ENCODE results near the gene NCOA5.

The NCOA5 gene

GRCh38 chr20:46044896-46045295 lies 44.9 kb downstream of the NCOA5 start:
- WGBS (ENCODE audit: insufficient coverage) = 87% methylated on average over 6 of the region's 6 CpGs
- no peak for DNase-seq
- POLR2A ChIA-PET = no interaction called here

GRCh38 chr20:46043556-46043955 lies 46.2 kb downstream of the NCOA5 start:
- no peak overlapping the region for H3K4me3 ChIP-seq (ENCODE audit: control insufficient read depth in 1 of 7, extremely low read depth in 1 of 7, insufficient read depth in 4 of 7, low read depth in 2 of 7, low read length in 6 of 7)
- H3K9me3 ChIP-seq (ENCODE audit: control extremely low read depth in 1 of 5, control insufficient read depth in 4 of 5, insufficient read depth in 2 of 5, low read depth in 1 of 5, low read length in 4 of 5) = no peaks in the 10 kb centered on the region
- H3K36me3 ChIP-seq (ENCODE audit: control insufficient read depth in 4 of 4, insufficient read depth in 4 of 4, low read length in 3 of 4) = no peaks in the 10 kb centered on the region
- 67% methylated on average over 1 of the region's 7 CpGs for WGBS (ENCODE audit: insufficient coverage)
- CTCF ChIA-PET = interaction anchor here (0.8 to 2.0 kb wide), 3 partner anchors 11 to 132 kb away, joined by 3 to 5 read pairs (median 3); no protein-coding TSS in a partner anchor
- no peaks in the 10 kb centered on the region for H3K4me1 ChIP-seq (ENCODE audit: control extremely low read depth in 1 of 4, control insufficient read depth in 4 of 4, insufficient read depth in 4 of 4, low read length in 3 of 4)
- POLR2A ChIA-PET = no interaction called here
- DNase-seq = no peak
- peaks cover 0 to 32% (median 4%) of the 10 kb centered on the region in 5 experiments for H3K27me3 ChIP-seq (replicated peaks in 2 of 5; ENCODE audit: control insufficient read depth in 4 of 5, insufficient read depth in 5 of 5, low read length in 4 of 5)
- no peak overlapping the region for H3K27ac ChIP-seq (ENCODE audit: insufficient read depth in 1 of 2, low read depth in 1 of 2, low read length in 2 of 2, poor library complexity in 1 of 2, severe bottlenecking in 2 of 2)

More at GRCh38 chr20:46044896-46045295, 44.9 kb downstream of the NCOA5 start:
- CTCF ChIA-PET = interaction anchor here (2.0 kb wide), 1 partner anchor 12 kb away, joined by 5 read pairs; no protein-coding TSS in a partner anchor
- Histone ChIP-seq H3K4me3 (ENCODE audit: control insufficient read depth in 1 of 7, extremely low read depth in 1 of 7, insufficient read depth in 4 of 7, low read depth in 2 of 7, low read length in 6 of 7) (no peak overlapping the region), H3K9me3 (ENCODE audit: control extremely low read depth in 1 of 5, control insufficient read depth in 4 of 5, insufficient read depth in 2 of 5, low read depth in 1 of 5, low read length in 4 of 5) (no peaks in the 10 kb centered on the region), H3K36me3 (ENCODE audit: control insufficient read depth in 4 of 4, insufficient read depth in 4 of 4, low read length in 3 of 4) (no peaks in the 10 kb centered on the region), H3K27me3 (replicated peaks in 2 of 5; ENCODE audit: control insufficient read depth in 4 of 5, insufficient read depth in 5 of 5, low read length in 4 of 5) (peaks cover 0 to 32% (median 5%) of the 10 kb centered on the region in 5 experiments), H3K4me1 (ENCODE audit: control extremely low read depth in 1 of 4, control insufficient read depth in 4 of 4, insufficient read depth in 4 of 4, low read length in 3 of 4) (no peaks in the 10 kb centered on the region), H3K27ac (ENCODE audit: insufficient read depth in 1 of 2, low read depth in 1 of 2, low read length in 2 of 2, poor library complexity in 1 of 2, severe bottlenecking in 2 of 2) (no peak overlapping the region)

GRCh38 chr20:46040902-46041535 lies 48.7 kb downstream of the NCOA5 start:
- Histone ChIP-seq H3K27me3 (replicated peaks in 2 of 5; ENCODE audit: control insufficient read depth in 4 of 5, insufficient read depth in 5 of 5, low read length in 4 of 5) (peaks cover 0 to 43% (median 6%) of the 10 kb centered on the region in 5 experiments), H3K4me1 (ENCODE audit: control extremely low read depth in 1 of 4, control insufficient read depth in 4 of 4, insufficient read depth in 4 of 4, low read length in 3 of 4) (no peaks in the 10 kb centered on the region), H3K4me3 (ENCODE audit: control insufficient read depth in 1 of 7, extremely low read depth in 1 of 7, insufficient read depth in 4 of 7, low read depth in 2 of 7, low read length in 6 of 7) (no peak overlapping the region), H3K27ac (ENCODE audit: insufficient read depth in 1 of 2, low read depth in 1 of 2, low read length in 2 of 2, poor library complexity in 1 of 2, severe bottlenecking in 2 of 2) (no peak overlapping the region), H3K36me3 (ENCODE audit: control insufficient read depth in 4 of 4, insufficient read depth in 4 of 4, low read length in 3 of 4) (no peaks in the 10 kb centered on the region), H3K9me3 (ENCODE audit: control extremely low read depth in 1 of 5, control insufficient read depth in 4 of 5, insufficient read depth in 2 of 5, low read depth in 1 of 5, low read length in 4 of 5) (no peaks in the 10 kb centered on the region)
- WGBS (ENCODE audit: insufficient coverage) = 29% methylated on average over 18 of the region's 18 CpGs
- CTCF ChIA-PET = no interaction called here
- peak; percentile 42 to 69 (median 68) for DNase-seq
- POLR2A ChIA-PET = no interaction called here

- no peaks in the 10 kb centered on the region for H3K4me1 ChIP-seq (ENCODE audit: control extremely low read depth in 1 of 4, control insufficient read depth in 4 of 4, insufficient read depth in 4 of 4, low read length in 3 of 4)
- no peaks in the 10 kb centered on the region for H3K9me3 ChIP-seq (ENCODE audit: control extremely low read depth in 1 of 5, control insufficient read depth in 4 of 5, insufficient read depth in 2 of 5, low read depth in 1 of 5, low read length in 4 of 5)
- no peak overlapping the region for H3K27ac ChIP-seq (ENCODE audit: insufficient read depth in 1 of 2, low read depth in 1 of 2, low read length in 2 of 2, poor library complexity in 1 of 2, severe bottlenecking in 2 of 2)
- 82% methylated on average over 5 of the region's 5 CpGs for WGBS (ENCODE audit: insufficient coverage)
- ChIA-PET POLR2A (no interaction called here), CTCF (interaction anchor here (1.0 kb wide), 1 partner anchor 13 kb away, joined by 3 read pairs; no protein-coding TSS in a partner anchor)
- no peaks in the 10 kb centered on the region for H3K36me3 ChIP-seq (ENCODE audit: control insufficient read depth in 4 of 4, insufficient read depth in 4 of 4, low read length in 3 of 4)
- no peak for DNase-seq
- peaks cover 9 to 60% (median 20%) of the 10 kb centered on the region in 5 experiments for H3K27me3 ChIP-seq (replicated peaks in 2 of 5; ENCODE audit: control insufficient read depth in 4 of 5, insufficient read depth in 5 of 5, low read length in 4 of 5)
- H3K4me3 ChIP-seq (ENCODE audit: control insufficient read depth in 1 of 7, extremely low read depth in 1 of 7, insufficient read depth in 4 of 7, low read depth in 2 of 7, low read length in 6 of 7) = no peak overlapping the region
These were observed 52.7 kb downstream of the NCOA5 start for GRCh38 chr20:46037036-46037435.

GRCh38 chr20:46036370-46036769 lies 53.4 kb downstream of the NCOA5 start:
- ChIA-PET CTCF (interaction anchor here (1.1 kb wide), 1 partner anchor 9 kb away, joined by 3 read pairs; no protein-coding TSS in a partner anchor), POLR2A (no interaction called here)
- peaks cover 9 to 66% (median 25%) of the 10 kb centered on the region in 5 experiments for H3K27me3 ChIP-seq (replicated peaks in 2 of 5; ENCODE audit: control insufficient read depth in 4 of 5, insufficient read depth in 5 of 5, low read length in 4 of 5)
- DNase-seq = no peak
- H3K4me1 ChIP-seq (ENCODE audit: control extremely low read depth in 1 of 4, control insufficient read depth in 4 of 4, insufficient read depth in 4 of 4, low read length in 3 of 4) = peaks cover 0 to 6% (median 3%) of the 10 kb centered on the region in 4 experiments
- no peaks in the 10 kb centered on the region for H3K9me3 ChIP-seq (ENCODE audit: control extremely low read depth in 1 of 5, control insufficient read depth in 4 of 5, insufficient read depth in 2 of 5, low read depth in 1 of 5, low read length in 4 of 5)
- no peaks in the 10 kb centered on the region for H3K36me3 ChIP-seq (ENCODE audit: control insufficient read depth in 4 of 4, insufficient read depth in 4 of 4, low read length in 3 of 4)
- no peak overlapping the region for H3K27ac ChIP-seq (ENCODE audit: insufficient read depth in 1 of 2, low read depth in 1 of 2, low read length in 2 of 2, poor library complexity in 1 of 2, severe bottlenecking in 2 of 2)
- WGBS (ENCODE audit: insufficient coverage) = 91% methylated on average over 8 of the region's 8 CpGs
- no peak overlapping the region for H3K4me3 ChIP-seq (ENCODE audit: control insufficient read depth in 1 of 7, extremely low read depth in 1 of 7, insufficient read depth in 4 of 7, low read depth in 2 of 7, low read length in 6 of 7)

GRCh38 chr20:46035713-46036112 lies 54.0 kb downstream of the NCOA5 start:
- H3K4me1 ChIP-seq (ENCODE audit: control extremely low read depth in 1 of 4, control insufficient read depth in 4 of 4, insufficient read depth in 4 of 4, low read length in 3 of 4) = peaks cover 0 to 7% (median 3%) of the 10 kb centered on the region in 4 experiments
- H3K27ac ChIP-seq (ENCODE audit: insufficient read depth in 1 of 2, low read depth in 1 of 2, low read length in 2 of 2, poor library complexity in 1 of 2, severe bottlenecking in 2 of 2) = no peak overlapping the region
- WGBS (ENCODE audit: insufficient coverage) = 72% methylated on average over 4 of the region's 6 CpGs
- ChIA-PET CTCF (interaction anchor here (1.1 kb wide), 1 partner anchor 8 kb away, joined by 3 read pairs; no protein-coding TSS in a partner anchor), POLR2A (no interaction called here)
- peaks cover 9 to 73% (median 31%) of the 10 kb centered on the region in 5 experiments for H3K27me3 ChIP-seq (replicated peaks in 2 of 5; ENCODE audit: control insufficient read depth in 4 of 5, insufficient read depth in 5 of 5, low read length in 4 of 5)
- H3K36me3 ChIP-seq (ENCODE audit: control insufficient read depth in 4 of 4, insufficient read depth in 4 of 4, low read length in 3 of 4) = no peaks in the 10 kb centered on the region
- H3K9me3 ChIP-seq (ENCODE audit: control extremely low read depth in 1 of 5, control insufficient read depth in 4 of 5, insufficient read depth in 2 of 5, low read depth in 1 of 5, low read length in 4 of 5) = no peaks in the 10 kb centered on the region
- DNase-seq = no peak
- H3K4me3 ChIP-seq (ENCODE audit: control insufficient read depth in 1 of 7, extremely low read depth in 1 of 7, insufficient read depth in 4 of 7, low read depth in 2 of 7, low read length in 6 of 7) = no peak overlapping the region

- POLR2A ChIA-PET = no interaction called here
These were observed 54.5 kb downstream of the NCOA5 start for GRCh38 chr20:46035253-46035652.

More at GRCh38 chr20:46035253-46035652, 54.5 kb downstream of the NCOA5 start:
- peaks cover 0 to 7% (median 3%) of the 10 kb centered on the region in 4 experiments for H3K4me1 ChIP-seq (ENCODE audit: control extremely low read depth in 1 of 4, control insufficient read depth in 4 of 4, insufficient read depth in 4 of 4, low read length in 3 of 4)
- no peaks in the 10 kb centered on the region for H3K36me3 ChIP-seq (ENCODE audit: control insufficient read depth in 4 of 4, insufficient read depth in 4 of 4, low read length in 3 of 4)
- 59% methylated on average over 3 of the region's 5 CpGs for WGBS (ENCODE audit: insufficient coverage)
- H3K27ac ChIP-seq (ENCODE audit: insufficient read depth in 1 of 2, low read depth in 1 of 2, low read length in 2 of 2, poor library complexity in 1 of 2, severe bottlenecking in 2 of 2) = no peak overlapping the region
- no peaks in the 10 kb centered on the region for H3K9me3 ChIP-seq (ENCODE audit: control extremely low read depth in 1 of 5, control insufficient read depth in 4 of 5, insufficient read depth in 2 of 5, low read depth in 1 of 5, low read length in 4 of 5)
- no peak overlapping the region for H3K4me3 ChIP-seq (ENCODE audit: control insufficient read depth in 1 of 7, extremely low read depth in 1 of 7, insufficient read depth in 4 of 7, low read depth in 2 of 7, low read length in 6 of 7)
- peaks cover 9 to 77% (median 32%) of the 10 kb centered on the region in 5 experiments for H3K27me3 ChIP-seq (replicated peaks in 2 of 5; ENCODE audit: control insufficient read depth in 4 of 5, insufficient read depth in 5 of 5, low read length in 4 of 5)
- no peak for DNase-seq
- CTCF ChIA-PET = no interaction called here

All from common myeloid progenitor, CD34-positive (primary cell).